Erythroblast (primary cell): ENCODE results near the gene ETV5.

ENCODE experiments used
- GATA1 ChIP-seq: IDR thresholded peaks from 2 replicates; pipeline ENCODE4 v1.6.1; 2011; ENCODE audit warnings: low read depth, mild to moderate bottlenecking, control low read depth, low read length, moderate library complexity
- POLR2A ChIP-seq: IDR thresholded peaks from 2 replicates; pipeline ENCODE4 v1.6.1; 2011; ENCODE audit warnings: mild to moderate bottlenecking, low read length

DNA sequence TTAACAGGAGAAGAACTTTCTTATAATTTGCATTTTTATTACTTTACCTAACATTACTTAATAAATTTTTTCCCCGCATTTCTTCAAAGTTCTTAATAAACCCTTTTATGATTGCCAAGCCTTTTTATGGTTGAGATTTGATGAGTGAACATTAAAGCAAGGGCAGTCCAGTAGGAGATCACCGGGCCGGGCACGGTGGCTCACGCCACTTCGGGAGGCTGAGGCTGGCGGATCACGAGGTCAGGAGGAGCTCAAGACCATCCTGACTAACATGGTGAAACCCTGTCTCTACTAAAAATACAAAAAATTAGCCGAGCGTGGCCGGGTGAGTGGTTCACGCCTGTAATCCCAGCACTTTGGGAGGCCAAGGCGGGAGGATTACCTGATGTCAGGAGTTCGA lies 109.7 kb downstream of the ETV5 start:
- TF ChIP-seq POLR2A (no peak), GATA1 (no peak)
